ENCODE results near the gene CNIH2. TPM values are rescaled to one million over a fixed set of nuclear protein-coding genes. Genes with fewer than 3 reads are reported as not detected.

CNIH2 gene
- total and polyA plus RNA-seq, 9 of the 15 experiments (the other 6 are each of a cell fraction or from before 2014, with no cell fraction given): 0.26 to 0.89 (median 0.40) TPM; not detected in 4

- FAIRE-seq: no peak
- peak overlapping the region; percentile 96 for H3K4me2 ChIP-seq (ENCODE audit: insufficient read depth, low read length)
- no peaks in the 10 kb centered on the region for H3K9me3 ChIP-seq (replicated peaks; ENCODE audit: control insufficient read depth, insufficient read depth, low read depth, low read length)
- H3K79me2 ChIP-seq (ENCODE audit: control insufficient read depth, insufficient read depth, low read length): peaks cover 19% of the 10 kb centered on the region
- no TSS peak for BruUV-seq (replicated peaks)
- H3K27ac ChIP-seq (ENCODE audit: extremely low read depth, low read depth, low read length): peak overlapping the region; percentile 68
- in situ Hi-C loops (cut with MboI) (no loop called here), intact Hi-C loops (cut with micrococcal nuclease) (loop anchor here (1.0 kb wide), 1 partner anchor 36 kb away; no protein-coding TSS in a partner anchor)
- H3K4me3 ChIP-seq: peak overlapping the region; percentile 100
- POLR2A ChIA-PET: interaction anchor here (0.7 kb wide), 1 partner anchor 21 kb away, joined by 3 read pairs; no protein-coding TSS in a partner anchor
- H4K20me1 ChIP-seq (replicated peaks; ENCODE audit: control insufficient read depth, insufficient read depth, low read length): no peaks in the 10 kb centered on the region; the same call in 1 of the 2 replicates
- H3K36me3 ChIP-seq (ENCODE audit: control insufficient read depth, insufficient read depth, low read length): peaks cover 42% of the 10 kb centered on the region
- DNase-seq (ENCODE audit: extremely low read depth in 1 of 4, low spot score in 3 of 4): no peak
- CTCF ChIA-PET (ENCODE audit: low intra/inter-chr PET ratio): no interaction called here
- H3K9ac ChIP-seq (ENCODE audit: insufficient read depth in 1 of 2, low read depth in 2 of 2, low read length in 2 of 2): peak overlapping the region; percentile 82 to 96
- H2AFZ ChIP-seq (ENCODE audit: low read depth, low read length): peak overlapping the region; percentile 99
- peaks cover 10 to 23% of the 10 kb centered on the region in 2 experiments; a peak in 4 of 5 replicates for H3K4me1 ChIP-seq (replicated peaks in 1 of 2; ENCODE audit: control insufficient read depth in 2 of 2, insufficient read depth in 2 of 2, low read length in 2 of 2)
- 6% methylated on average over 23 of the region's 28 CpGs for WGBS (ENCODE audit: insufficient coverage, low coverage, missing lambda C conversion rate)
- no peak for ATAC-seq
- no peaks in the 10 kb centered on the region for H3K27me3 ChIP-seq (ENCODE audit: control insufficient read depth in 2 of 2, insufficient read depth in 2 of 2, low read length in 2 of 2)
- no peaks in the 10 kb centered on the region for H3K9me1 ChIP-seq (ENCODE audit: control insufficient read depth, insufficient read depth, low read length)
- TF ChIP-seq THRB (CRISPR knock-in tag; conservative IDR thresholded peaks at IDR 0.05) (no peak), CBX3 (IDR thresholded peaks at IDR 0.05; ENCODE audit: borderline replicate concordance in 1 of 2, low read length in 2 of 2) (no peak), SRSF9 (IDR thresholded peaks at IDR 0.05; ENCODE audit: borderline replicate concordance, low read depth, low read length) (no peak), ZNF24 (IDR thresholded peaks at IDR 0.05) (no peak), TSC22D4 (tag; IDR thresholded peaks at IDR 0.05) (no peak), STAG1 (CRISPR knock-in tag; IDR thresholded peaks at IDR 0.05; ENCODE audit: borderline replicate concordance) (no peak), RBM34 (IDR thresholded peaks at IDR 0.05; ENCODE audit: borderline replicate concordance, insufficient read depth, low read length) (no peak), POLR2B (IDR thresholded peaks at IDR 0.05; ENCODE audit: low read depth, partially characterized antibody) (no peak), ZNF583 (CRISPR knock-in tag; IDR thresholded peaks at IDR 0.05) (no peak), ZNF311 (CRISPR knock-in tag; IDR thresholded peaks at IDR 0.05) (no peak), MTA2 (IDR thresholded peaks at IDR 0.05; ENCODE audit: low read depth) (no peak), ASH1L (IDR thresholded peaks at IDR 0.05; ENCODE audit: borderline replicate concordance, low read depth, partially characterized antibody) (no peak), ZBTB2 (IDR thresholded peaks at IDR 0.05) (0 out of 2 replicates have a peak, but pooled peaks have one; percentile 1), FOXO4 (CRISPR knock-in tag; IDR thresholded peaks at IDR 0.05) (no peak), TRIM24 (IDR thresholded peaks at IDR 0.05) (no peak), CTCF (IDR thresholded peaks at IDR 0.05 in 2 of 3, conservative IDR thresholded peaks at IDR 0.05 in 1 of 3; ENCODE audit: insufficient read depth in 2 of 3, low read depth in 1 of 3, low read length in 3 of 3) (peak in 1 of 3 experiments; percentile 48; a peak in 1 of 6 replicates), PURB (CRISPR knock-in tag; IDR thresholded peaks at IDR 0.05; ENCODE audit: low read depth) (no peak)
Observed at GRCh38 chr11:66258473-66258893, 19.5 kb upstream of the CNIH2 start.

Data from K562 (cell line).